ENCODE results near the gene LATS2.
"Not testable (repeated sequence)": the region's sequence is repeated elsewhere in the genome, so short reads cannot be mapped to it uniquely, and the experiment has no call there.

DNA sequence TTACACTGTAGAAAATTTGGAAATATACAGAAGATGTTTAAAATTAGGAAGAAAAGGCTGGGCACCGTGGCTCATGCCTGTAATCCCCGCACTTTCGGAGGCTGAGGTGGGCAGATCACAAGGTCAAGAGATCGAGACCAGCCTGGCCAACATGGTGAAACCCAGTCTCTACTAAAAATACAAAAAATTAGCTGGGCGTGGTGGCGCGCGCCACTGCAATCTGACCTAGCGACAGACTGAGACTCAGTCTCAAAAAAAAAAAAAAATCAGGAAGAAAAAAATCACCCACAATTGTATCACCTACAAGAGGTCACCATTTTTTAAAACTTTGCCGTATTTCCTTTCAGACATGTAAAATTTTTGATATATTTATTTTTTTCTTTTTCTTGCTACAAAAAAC is 120.9 kb downstream of the LATS2 start:
- TF ChIP-seq, protein P1, sequence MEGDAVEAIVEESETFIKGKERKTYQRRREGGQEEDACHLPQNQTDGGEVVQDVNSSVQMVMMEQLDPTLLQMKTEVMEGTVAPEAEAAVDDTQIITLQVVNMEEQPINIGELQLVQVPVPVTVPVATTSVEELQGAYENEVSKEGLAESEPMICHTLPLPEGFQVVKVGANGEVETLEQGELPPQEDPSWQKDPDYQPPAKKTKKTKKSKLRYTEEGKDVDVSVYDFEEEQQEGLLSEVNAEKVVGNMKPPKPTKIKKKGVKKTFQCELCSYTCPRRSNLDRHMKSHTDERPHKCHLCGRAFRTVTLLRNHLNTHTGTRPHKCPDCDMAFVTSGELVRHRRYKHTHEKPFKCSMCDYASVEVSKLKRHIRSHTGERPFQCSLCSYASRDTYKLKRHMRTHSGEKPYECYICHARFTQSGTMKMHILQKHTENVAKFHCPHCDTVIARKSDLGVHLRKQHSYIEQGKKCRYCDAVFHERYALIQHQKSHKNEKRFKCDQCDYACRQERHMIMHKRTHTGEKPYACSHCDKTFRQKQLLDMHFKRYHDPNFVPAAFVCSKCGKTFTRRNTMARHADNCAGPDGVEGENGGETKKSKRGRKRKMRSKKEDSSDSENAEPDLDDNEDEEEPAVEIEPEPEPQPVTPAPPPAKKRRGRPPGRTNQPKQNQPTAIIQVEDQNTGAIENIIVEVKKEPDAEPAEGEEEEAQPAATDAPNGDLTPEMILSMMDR (IDR thresholded peaks at IDR 0.05), result not testable (repeated sequence)
- TF ChIP-seq POLR2A (IDR thresholded peaks at IDR 0.05), result not testable (repeated sequence)

All from testis (tissue), 2 donors.